Measurements from ENCODE around the gene PCGF5. TPM values are rescaled to one million over a fixed set of nuclear protein-coding genes. Genes with fewer than 3 reads are reported as not detected.

The PCGF5 gene
- total RNA-seq, 1 experiment from 2014 or later: 12.0 TPM

DNA sequence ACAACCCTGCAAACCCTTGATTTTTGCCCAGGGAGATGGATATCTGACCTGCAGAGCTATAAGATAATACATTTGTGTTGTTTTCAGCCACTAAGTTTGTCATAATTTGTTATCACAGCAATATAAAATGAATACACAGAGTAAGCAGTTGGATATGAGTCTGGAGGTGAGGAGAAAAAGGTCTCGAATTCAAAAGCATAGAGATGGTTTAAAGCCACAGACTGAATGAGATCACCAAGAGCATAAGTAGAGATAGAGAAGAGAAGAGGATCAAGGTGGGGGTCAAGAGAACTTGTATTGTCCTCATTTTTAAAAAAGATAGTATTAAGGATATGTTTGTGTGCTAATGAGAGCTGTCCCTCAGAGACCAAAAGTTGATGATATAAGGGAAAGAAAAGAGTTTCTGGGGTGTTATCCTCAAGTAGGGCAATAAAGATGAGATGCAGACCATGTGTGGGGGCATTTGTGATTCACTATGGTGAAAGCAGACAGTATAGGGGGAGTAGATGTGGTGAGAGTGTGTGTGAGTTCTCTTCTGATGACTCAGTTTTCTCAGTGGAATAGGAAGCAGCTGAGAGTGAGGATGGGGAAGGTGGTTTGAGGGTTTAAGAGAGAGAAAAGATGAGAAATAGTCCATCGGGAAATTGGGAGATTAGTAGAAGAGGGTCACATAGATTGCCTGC, 25.8 kb upstream of the PCGF5 start:
- H3K27ac Mint-ChIP-seq (ENCODE audit: unreplicated experiment): no peak overlapping the region
- DNase-seq: no peak
- no peaks in the 10 kb centered on the region for H3K4me1 Mint-ChIP-seq (ENCODE audit: low read depth, unreplicated experiment)
- H3K36me3 Mint-ChIP-seq (ENCODE audit: insufficient read depth, unreplicated experiment): no peaks in the 10 kb centered on the region
- TF ChIP-seq CTCF (IDR thresholded peaks at IDR 0.05; ENCODE audit: insufficient read depth in 1 of 2, low read depth in 1 of 2, low read length in 1 of 2, severe bottlenecking in 1 of 2, unreplicated experiment in 1 of 2): no peak
- H3K4me1 ChIP-seq: no peaks in the 10 kb centered on the region
- H3K9me3 ChIP-seq: no peaks in the 10 kb centered on the region
- H3K4me3 Mint-ChIP-seq (ENCODE audit: unreplicated experiment): no peak overlapping the region
- peaks cover 20% of the 10 kb centered on the region for H3K27me3 Mint-ChIP-seq (ENCODE audit: insufficient read depth, unreplicated experiment)
- intact Hi-C loops (cut with micrococcal nuclease; ENCODE audit: unreplicated experiment): no loop called here
- no TSS peak for BruUV-seq (replicated peaks)
- H3K36me3 ChIP-seq (ENCODE audit: control insufficient read depth, insufficient read depth, low read length): no peaks in the 10 kb centered on the region
- H3K4me3 ChIP-seq (ENCODE audit: low read depth, low read length): no peak overlapping the region
- POLR2A ChIA-PET: no interaction called here
- CTCF ChIA-PET: no interaction called here
- H3K27me3 ChIP-seq (replicated peaks; ENCODE audit: control insufficient read depth, insufficient read depth, low read length): peaks cover 1% of the 10 kb centered on the region; the same call in 1 of the 2 replicates
- no peaks in the 10 kb centered on the region for H3K9me3 Mint-ChIP-seq (ENCODE audit: unreplicated experiment)

GRCh38 chr10:91196268-91197048, 24.0 kb upstream of the PCGF5 start:
- H3K4me3 ChIP-seq (ENCODE audit: low read depth, low read length): no peak overlapping the region
- intact Hi-C loops (cut with micrococcal nuclease; ENCODE audit: unreplicated experiment): no loop called here
- Mint-ChIP-seq H3K4me1 (ENCODE audit: low read depth, unreplicated experiment) (no peaks in the 10 kb centered on the region), H3K27me3 (ENCODE audit: insufficient read depth, unreplicated experiment) (peaks cover 20% of the 10 kb centered on the region), H3K36me3 (ENCODE audit: insufficient read depth, unreplicated experiment) (no peaks in the 10 kb centered on the region), H3K27ac (ENCODE audit: unreplicated experiment) (no peak overlapping the region), H3K9me3 (ENCODE audit: unreplicated experiment) (no peaks in the 10 kb centered on the region), H3K4me3 (ENCODE audit: unreplicated experiment) (no peak overlapping the region)
- H3K36me3 ChIP-seq (ENCODE audit: control insufficient read depth, insufficient read depth, low read length): no peaks in the 10 kb centered on the region
- no peaks in the 10 kb centered on the region for H3K9me3 ChIP-seq
- CTCF ChIA-PET: no interaction called here
- no peaks in the 10 kb centered on the region for H3K4me1 ChIP-seq
- no TSS peak for BruUV-seq (replicated peaks)
- DNase-seq: no peak
- peaks cover 1% of the 10 kb centered on the region; the same call in 1 of the 2 replicates for H3K27me3 ChIP-seq (replicated peaks; ENCODE audit: control insufficient read depth, insufficient read depth, low read length)
- TF ChIP-seq CTCF (IDR thresholded peaks at IDR 0.05; ENCODE audit: insufficient read depth in 1 of 2, low read depth in 1 of 2, low read length in 1 of 2, severe bottlenecking in 1 of 2, unreplicated experiment in 1 of 2): no peak
- POLR2A ChIA-PET: no interaction called here

- Histone ChIP-seq H3K27me3 (replicated peaks; ENCODE audit: control insufficient read depth, insufficient read depth, low read length) (peaks cover 1% of the 10 kb centered on the region; the same call in 1 of the 2 replicates), H3K4me1 (no peaks in the 10 kb centered on the region), H3K4me3 (ENCODE audit: low read depth, low read length) (no peak overlapping the region), H3K9me3 (no peaks in the 10 kb centered on the region), H3K36me3 (ENCODE audit: control insufficient read depth, insufficient read depth, low read length) (no peaks in the 10 kb centered on the region)
- TF ChIP-seq CTCF (IDR thresholded peaks at IDR 0.05; ENCODE audit: insufficient read depth in 1 of 2, low read depth in 1 of 2, low read length in 1 of 2, severe bottlenecking in 1 of 2, unreplicated experiment in 1 of 2): no peak
- no peak overlapping the region for H3K4me3 Mint-ChIP-seq (ENCODE audit: unreplicated experiment)
- H3K27ac Mint-ChIP-seq (ENCODE audit: unreplicated experiment): no peak overlapping the region
- BruUV-seq (replicated peaks): no TSS peak
- no peaks in the 10 kb centered on the region for H3K9me3 Mint-ChIP-seq (ENCODE audit: unreplicated experiment)
- POLR2A ChIA-PET: no interaction called here
- peaks cover 20% of the 10 kb centered on the region for H3K27me3 Mint-ChIP-seq (ENCODE audit: insufficient read depth, unreplicated experiment)
- CTCF ChIA-PET: no interaction called here
- intact Hi-C loops (cut with micrococcal nuclease; ENCODE audit: unreplicated experiment): no loop called here
- no peaks in the 10 kb centered on the region for H3K4me1 Mint-ChIP-seq (ENCODE audit: low read depth, unreplicated experiment)
- H3K36me3 Mint-ChIP-seq (ENCODE audit: insufficient read depth, unreplicated experiment): no peaks in the 10 kb centered on the region
- no peak for DNase-seq
Observed at GRCh38 chr10:91197127-91197526, 23.3 kb upstream of the PCGF5 start.
